GM20431 (cell line): ENCODE results near the gene TFDP1.
"Not testable (repeated sequence)": the region's sequence is repeated elsewhere in the genome, so short reads cannot be mapped to it uniquely, and the experiment has no call there.

ENCODE experiments used
- in situ Hi-C: fragments of 300-500 bp; cut with MseI, MboI; formaldehyde crosslinking; loops from one replicate; pipeline ENCODE4 v1.15.0; 2020; ENCODE audit warnings: low sequenced_read_pairs; ENCODE audit not compliant: unreplicated experiment

The TFDP1 gene

GRCh38 chr13:113594066-113594821 is 9.7 kb downstream of the TFDP1 start:
- in situ Hi-C loops = not testable (repeated sequence)

DNA sequence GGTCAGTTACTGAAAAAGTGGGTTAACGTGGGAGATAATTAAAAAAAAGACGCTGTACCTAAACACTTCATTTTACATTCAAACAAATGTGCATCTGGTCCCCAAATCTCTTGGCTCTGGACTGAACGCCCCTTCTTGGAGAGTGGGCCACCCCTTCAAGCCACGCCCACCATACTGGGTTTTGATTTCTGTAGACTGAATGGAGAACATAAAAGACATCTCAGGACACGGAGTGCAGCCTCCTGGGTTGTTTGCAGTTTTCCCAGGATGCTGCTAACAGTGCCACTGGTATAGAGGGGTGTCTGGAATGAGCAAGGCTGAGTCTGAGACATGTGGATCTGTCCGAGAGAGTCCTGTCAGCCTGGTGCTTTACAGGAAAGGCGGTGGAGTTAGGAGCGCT is 10.6 kb downstream of the TFDP1 start:
- in situ Hi-C loops = no loop called here

- in situ Hi-C loops = no loop called here
These were observed 12.0 kb downstream of the TFDP1 start for GRCh38 chr13:113596321-113597200.

- in situ Hi-C loops = no loop called here
These were observed 13.0 kb downstream of the TFDP1 start for GRCh38 chr13:113597391-113598080.

GRCh38 chr13:113598081-113598410 is 13.5 kb downstream of the TFDP1 start:
- in situ Hi-C loops = no loop called here

- in situ Hi-C loops = no loop called here
These were observed 13.9 kb downstream of the TFDP1 start for GRCh38 chr13:113598481-113598880.

DNA sequence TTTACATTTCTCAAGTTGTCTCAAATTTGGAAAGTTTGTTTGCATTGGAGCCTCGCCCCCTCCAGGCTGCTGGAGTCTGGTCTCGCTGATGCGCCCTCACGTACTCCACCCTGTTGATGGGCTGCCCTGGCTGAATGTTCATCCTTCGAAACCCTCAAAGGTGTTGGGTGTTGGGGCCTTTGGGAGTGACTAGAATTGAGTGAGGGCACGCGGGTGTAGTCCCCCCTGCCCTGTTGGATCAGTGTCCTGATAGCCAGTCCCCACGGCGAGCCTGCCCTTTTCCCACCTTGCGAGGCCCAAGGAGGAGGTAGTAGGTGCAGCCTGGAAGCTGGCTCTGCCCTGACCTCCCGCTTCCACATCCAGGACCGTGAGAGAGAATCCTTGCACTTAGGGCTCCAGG is 14.8 kb downstream of the TFDP1 start:
- in situ Hi-C loops = no loop called here

DNA sequence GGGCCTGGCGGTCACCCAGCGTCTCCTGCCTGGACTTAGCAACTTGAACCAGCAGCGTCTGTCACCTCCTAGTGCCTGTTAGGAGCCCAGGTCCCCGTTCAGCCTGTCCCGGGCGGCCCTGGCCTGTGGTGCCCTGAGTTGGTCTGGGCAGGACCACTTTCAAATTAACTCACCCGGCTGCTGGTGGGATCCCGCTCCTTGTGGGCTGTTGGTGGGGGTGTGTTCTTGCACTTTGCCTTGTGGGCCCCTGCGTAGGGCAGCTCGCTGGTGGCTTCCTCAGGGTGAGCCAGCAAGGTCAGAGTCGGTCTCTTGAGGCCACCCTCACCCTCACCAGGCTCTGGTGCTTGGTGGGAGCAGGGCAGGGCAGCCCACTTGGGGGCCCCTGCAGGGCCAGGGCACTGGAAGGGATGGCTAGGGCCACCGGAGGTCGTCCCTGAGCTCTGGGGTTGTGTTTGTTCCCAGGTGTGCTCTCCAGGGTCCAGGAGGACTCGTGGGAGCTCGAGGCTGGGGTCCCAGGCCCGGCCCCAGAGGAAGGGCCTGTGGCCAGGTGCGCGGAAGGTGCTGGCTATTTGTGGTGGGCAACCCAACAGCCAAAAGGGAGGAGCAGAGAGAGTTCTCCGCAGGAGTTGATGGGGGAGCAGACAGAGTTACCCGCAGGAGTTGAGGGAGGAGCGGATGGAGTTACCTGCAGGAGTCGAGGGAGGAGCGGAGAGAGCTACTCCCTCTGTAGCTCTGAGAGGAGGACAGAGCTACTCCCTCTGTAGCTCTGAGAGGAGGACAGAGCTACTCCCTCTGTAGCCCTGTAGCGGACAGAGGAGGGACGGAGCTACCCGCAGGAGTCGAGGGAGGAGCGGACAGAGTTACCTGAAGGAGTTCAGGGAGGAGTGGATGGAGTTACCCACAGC is 16.9 kb downstream of the TFDP1 start:
- in situ Hi-C loops = no loop called here

DNA sequence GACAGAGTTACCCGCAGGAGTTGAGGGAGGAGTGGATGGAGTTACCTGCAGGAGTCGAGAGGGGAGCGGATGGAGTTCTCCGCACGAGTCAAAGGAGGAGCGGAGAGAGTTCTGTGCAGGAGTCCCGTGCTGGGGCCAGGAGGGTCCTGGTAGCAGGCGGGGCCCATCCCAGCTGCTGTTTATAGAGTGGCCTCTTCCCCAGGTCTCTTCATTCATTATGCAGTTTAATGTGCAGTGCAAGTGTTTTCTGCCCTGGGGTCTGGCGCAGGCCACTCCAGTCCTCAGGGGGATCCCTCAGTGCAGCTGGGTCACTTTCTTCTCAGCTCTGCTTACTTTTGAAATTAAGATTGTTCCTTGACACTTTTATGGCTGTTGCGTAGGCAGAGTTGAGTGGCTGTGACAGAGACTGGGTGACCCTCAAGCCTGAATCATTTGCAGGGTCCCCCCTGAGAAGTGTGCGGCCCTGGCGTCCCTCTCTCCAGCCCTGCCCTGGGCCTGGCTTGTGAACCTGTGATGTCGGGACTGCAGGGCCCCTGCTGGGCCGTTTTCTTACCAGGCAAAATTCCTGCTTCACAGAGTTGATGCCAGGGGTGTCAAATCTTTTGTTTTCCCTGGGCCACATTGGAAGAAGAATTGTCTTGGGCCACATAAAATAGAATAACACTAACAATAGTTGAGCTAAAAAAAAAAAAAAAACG is 17.9 kb downstream of the TFDP1 start:
- in situ Hi-C loops = no loop called here

DNA sequence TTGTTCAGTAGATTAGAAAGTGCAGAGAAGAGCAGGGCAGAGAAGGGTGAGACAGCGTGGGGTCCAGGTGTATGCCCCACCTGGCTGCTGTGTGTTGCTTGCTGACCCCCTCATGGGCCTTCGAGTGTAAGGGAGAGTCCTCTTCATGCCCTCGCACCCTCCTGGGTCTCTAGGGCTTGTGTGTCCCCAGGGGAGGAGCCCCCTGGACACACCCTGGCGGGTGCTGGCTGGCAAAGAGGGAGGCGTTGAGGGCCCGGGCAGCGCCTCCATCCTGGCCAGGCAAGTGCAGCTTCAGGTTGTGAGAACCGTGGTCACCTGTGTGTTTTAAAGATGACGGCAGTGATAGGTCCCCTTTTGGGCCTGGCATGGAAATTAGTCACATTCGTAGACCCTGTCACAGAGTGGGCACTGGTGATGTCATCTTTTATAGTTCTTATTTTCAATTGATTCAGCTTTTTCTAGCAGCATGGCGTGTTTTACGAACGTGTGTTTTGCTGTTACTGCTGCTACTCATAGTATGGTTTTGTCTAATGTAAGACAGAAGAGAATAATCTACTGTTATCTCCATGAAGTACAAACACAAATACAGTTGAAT is 18.7 kb downstream of the TFDP1 start:
- in situ Hi-C loops = no loop called here

DNA sequence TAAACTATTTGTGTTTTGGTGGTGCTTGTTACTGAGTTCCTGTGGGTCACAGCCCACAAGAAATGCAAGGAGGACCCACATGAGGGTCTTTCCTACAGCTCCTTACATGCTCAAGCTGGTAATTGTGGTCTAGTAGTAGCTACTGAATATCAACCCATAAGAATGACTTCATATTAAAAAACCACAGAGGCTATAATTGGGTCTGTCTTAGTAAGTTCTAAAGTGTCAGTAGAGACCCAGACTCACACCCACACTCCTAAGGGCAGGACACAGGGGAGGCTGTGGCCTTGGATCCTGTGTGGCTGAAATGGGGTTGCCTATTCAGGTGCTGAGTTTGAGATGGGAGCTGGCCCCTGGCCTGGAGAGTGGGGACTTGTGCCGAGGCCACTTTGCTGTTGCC is 19.6 kb downstream of the TFDP1 start:
- in situ Hi-C loops = no loop called here

DNA sequence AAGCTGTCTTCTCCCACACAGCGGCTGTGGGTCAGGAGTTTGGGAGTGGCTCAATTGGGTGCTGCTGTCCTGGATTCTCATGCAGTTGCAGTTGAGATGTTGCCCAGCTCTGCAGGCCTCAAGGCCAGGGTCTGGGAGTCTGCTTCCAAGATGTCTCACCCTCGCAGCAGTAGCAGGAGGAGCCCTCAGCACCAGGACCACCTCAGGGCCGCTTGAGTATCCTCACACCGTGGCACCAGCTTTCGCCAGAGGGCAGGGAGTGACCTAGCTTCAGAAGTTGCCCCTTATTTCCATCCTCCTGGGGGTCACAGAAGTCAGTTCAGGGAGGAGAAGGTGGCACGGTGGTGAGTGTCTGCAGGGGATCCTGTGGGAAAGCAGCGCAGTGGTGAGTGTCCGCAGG is 20.9 kb downstream of the TFDP1 start:
- in situ Hi-C loops = no loop called here

GRCh38 chr13:113605866-113606438 is 21.4 kb downstream of the TFDP1 start:
- in situ Hi-C loops = no loop called here

GRCh38 chr13:113607056-113607888 is 22.7 kb downstream of the TFDP1 start:
- in situ Hi-C loops = no loop called here

DNA sequence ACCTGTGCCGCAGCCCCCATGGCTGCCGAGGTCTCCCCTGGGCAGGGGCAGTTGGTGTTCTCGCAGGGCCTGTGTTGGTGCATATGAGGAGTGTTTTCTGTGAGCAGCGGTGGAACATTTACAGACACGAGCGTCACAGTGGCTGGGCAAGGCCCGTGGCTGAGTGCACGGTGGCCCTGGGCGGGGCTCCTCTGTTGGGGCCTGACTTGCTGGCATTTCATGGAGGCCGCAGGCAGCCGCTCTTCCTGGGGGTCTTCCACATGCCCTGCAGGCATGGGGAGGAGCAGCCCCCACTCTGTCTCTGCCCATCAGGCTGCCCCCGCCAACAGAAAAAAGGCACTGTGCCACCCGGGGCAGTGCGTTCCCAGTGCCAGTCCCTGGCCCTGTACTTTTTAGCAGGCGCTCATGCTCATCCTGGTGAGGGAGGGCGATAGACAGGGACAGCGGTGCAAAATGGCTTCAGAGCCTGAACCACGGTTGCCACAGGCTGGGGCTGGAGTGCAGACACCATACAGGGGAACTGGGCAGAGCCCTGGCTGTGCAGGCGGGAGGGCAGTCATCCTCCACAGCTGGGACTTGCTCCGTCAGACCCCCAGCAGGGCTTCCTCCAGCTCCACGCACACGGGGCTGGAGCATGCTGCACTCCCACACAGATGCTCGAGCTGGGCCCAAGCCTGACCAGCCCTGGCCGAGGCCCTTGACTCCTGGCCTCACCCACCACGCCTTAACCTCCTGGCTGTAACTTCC is 23.5 kb downstream of the TFDP1 start:
- in situ Hi-C loops = no loop called here

- in situ Hi-C loops = no loop called here
These were observed 24.5 kb downstream of the TFDP1 start for GRCh38 chr13:113608967-113609533.

- in situ Hi-C loops = no loop called here
These were observed 25.1 kb downstream of the TFDP1 start for GRCh38 chr13:113609616-113610015.
